ENCODE results near the gene BTBD6.

The BTBD6 gene

GRCh38 chr14:105248368-105249181, at the start of gene BTBD6:
BTBD6 (plus strand) TSS chr14:105248533; CDS start chr14:105248712, 179 bp downstream.
- H3K4me3 ChIP-seq (ENCODE audit: low read length), result peak within 1 kb of the TSS; percentile 67
- H3K36me3 ChIP-seq (ENCODE audit: control insufficient read depth, insufficient read depth, low read length), result peaks cover 4% of the 10 kb centered on the region
- H3K9ac ChIP-seq (ENCODE audit: low read length), result peak within 1 kb of the TSS; percentile 61

GRCh38 chr14:105198588-105198987, 49.7 kb upstream of the BTBD6 start:
- peaks cover 15% of the 10 kb centered on the region for H3K4me1 ChIP-seq (ENCODE audit: control insufficient read depth, insufficient read depth, low read length)
- no peak overlapping the region for H3K9ac ChIP-seq (ENCODE audit: low read length)
- H3K9me3 ChIP-seq (ENCODE audit: control insufficient read depth, low read length), result no peaks in the 10 kb centered on the region
- H3K36me3 ChIP-seq (ENCODE audit: control insufficient read depth, insufficient read depth, low read length), result no peaks in the 10 kb centered on the region
- no peak overlapping the region for H3K4me3 ChIP-seq (ENCODE audit: low read length)
- H3K27me3 ChIP-seq (ENCODE audit: control insufficient read depth, insufficient read depth, low read length), result peaks cover 94% of the 10 kb centered on the region

More at GRCh38 chr14:105248368-105249181, at the start of gene BTBD6:
- H3K9me3 ChIP-seq (ENCODE audit: control insufficient read depth, low read length), result no peaks in the 10 kb centered on the region
- H3K4me1 ChIP-seq (ENCODE audit: control insufficient read depth, insufficient read depth, low read length), result peaks cover 15% of the 10 kb centered on the region
- H3K27me3 ChIP-seq (ENCODE audit: control insufficient read depth, insufficient read depth, low read length), result no peaks in the 10 kb centered on the region

- H3K36me3 ChIP-seq (ENCODE audit: control insufficient read depth, insufficient read depth, low read length), result no peaks in the 10 kb centered on the region
- peaks cover 94% of the 10 kb centered on the region for H3K27me3 ChIP-seq (ENCODE audit: control insufficient read depth, insufficient read depth, low read length)
- H3K9ac ChIP-seq (ENCODE audit: low read length), result no peak overlapping the region
- no peak overlapping the region for H3K4me3 ChIP-seq (ENCODE audit: low read length)
- H3K9me3 ChIP-seq (ENCODE audit: control insufficient read depth, low read length), result no peaks in the 10 kb centered on the region
- H3K4me1 ChIP-seq (ENCODE audit: control insufficient read depth, insufficient read depth, low read length), result peaks cover 18% of the 10 kb centered on the region
Measured at GRCh38 chr14:105199093-105199492, 49.2 kb upstream of the BTBD6 start.

- peaks cover 28% of the 10 kb centered on the region for H3K4me1 ChIP-seq (ENCODE audit: control insufficient read depth, insufficient read depth, low read length)
- H3K27me3 ChIP-seq (ENCODE audit: control insufficient read depth, insufficient read depth, low read length), result peaks cover 90% of the 10 kb centered on the region
Measured at GRCh38 chr14:105200074-105200473, 48.3 kb upstream of the BTBD6 start.

GRCh38 chr14:105200641-105201040, 47.7 kb upstream of the BTBD6 start:
- Histone ChIP-seq H3K36me3 (ENCODE audit: control insufficient read depth, insufficient read depth, low read length) (no peaks in the 10 kb centered on the region), H3K9me3 (ENCODE audit: control insufficient read depth, low read length) (no peaks in the 10 kb centered on the region), H3K27me3 (ENCODE audit: control insufficient read depth, insufficient read depth, low read length) (peaks cover 86% of the 10 kb centered on the region), H3K4me3 (ENCODE audit: low read length) (no peak overlapping the region), H3K9ac (ENCODE audit: low read length) (no peak overlapping the region), H3K4me1 (ENCODE audit: control insufficient read depth, insufficient read depth, low read length) (peaks cover 33% of the 10 kb centered on the region)

More at GRCh38 chr14:105200074-105200473, 48.3 kb upstream of the BTBD6 start:
- Histone ChIP-seq H3K9me3 (ENCODE audit: control insufficient read depth, low read length) (no peaks in the 10 kb centered on the region), H3K36me3 (ENCODE audit: control insufficient read depth, insufficient read depth, low read length) (no peaks in the 10 kb centered on the region), H3K9ac (ENCODE audit: low read length) (no peak overlapping the region), H3K4me3 (ENCODE audit: low read length) (no peak overlapping the region)

- no peak overlapping the region for H3K9ac ChIP-seq (ENCODE audit: low read length)
- H3K36me3 ChIP-seq (ENCODE audit: control insufficient read depth, insufficient read depth, low read length), result no peaks in the 10 kb centered on the region
- peaks cover 36% of the 10 kb centered on the region for H3K4me1 ChIP-seq (ENCODE audit: control insufficient read depth, insufficient read depth, low read length)
Measured at GRCh38 chr14:105201156-105201924, 47.0 kb upstream of the BTBD6 start.

GRCh38 chr14:105201925-105202513, 46.3 kb upstream of the BTBD6 start:
- Histone ChIP-seq H3K9me3 (ENCODE audit: control insufficient read depth, low read length) (no peaks in the 10 kb centered on the region), H3K27me3 (ENCODE audit: control insufficient read depth, insufficient read depth, low read length) (peaks cover 72% of the 10 kb centered on the region), H3K4me3 (ENCODE audit: low read length) (no peak overlapping the region), H3K36me3 (ENCODE audit: control insufficient read depth, insufficient read depth, low read length) (no peaks in the 10 kb centered on the region), H3K9ac (ENCODE audit: low read length) (no peak overlapping the region), H3K4me1 (ENCODE audit: control insufficient read depth, insufficient read depth, low read length) (peaks cover 40% of the 10 kb centered on the region)

More at GRCh38 chr14:105201156-105201924, 47.0 kb upstream of the BTBD6 start:
- H3K4me3 ChIP-seq (ENCODE audit: low read length), result no peak overlapping the region
- H3K27me3 ChIP-seq (ENCODE audit: control insufficient read depth, insufficient read depth, low read length), result peaks cover 79% of the 10 kb centered on the region
- no peaks in the 10 kb centered on the region for H3K9me3 ChIP-seq (ENCODE audit: control insufficient read depth, low read length)

- Histone ChIP-seq H3K4me3 (ENCODE audit: low read length) (no peak overlapping the region), H3K9ac (ENCODE audit: low read length) (peak overlapping the region; percentile 34), H3K9me3 (ENCODE audit: control insufficient read depth, low read length) (no peaks in the 10 kb centered on the region), H3K4me1 (ENCODE audit: control insufficient read depth, insufficient read depth, low read length) (peaks cover 41% of the 10 kb centered on the region), H3K36me3 (ENCODE audit: control insufficient read depth, insufficient read depth, low read length) (no peaks in the 10 kb centered on the region), H3K27me3 (ENCODE audit: control insufficient read depth, insufficient read depth, low read length) (peaks cover 62% of the 10 kb centered on the region)
Measured at GRCh38 chr14:105203057-105203531, 45.2 kb upstream of the BTBD6 start.

GRCh38 chr14:105203701-105204100, 44.6 kb upstream of the BTBD6 start:
- Histone ChIP-seq H3K4me3 (ENCODE audit: low read length) (no peak overlapping the region), H3K36me3 (ENCODE audit: control insufficient read depth, insufficient read depth, low read length) (no peaks in the 10 kb centered on the region), H3K27me3 (ENCODE audit: control insufficient read depth, insufficient read depth, low read length) (peaks cover 56% of the 10 kb centered on the region), H3K4me1 (ENCODE audit: control insufficient read depth, insufficient read depth, low read length) (peaks cover 41% of the 10 kb centered on the region), H3K9me3 (ENCODE audit: control insufficient read depth, low read length) (no peaks in the 10 kb centered on the region), H3K9ac (ENCODE audit: low read length) (no peak overlapping the region)

- H3K36me3 ChIP-seq (ENCODE audit: control insufficient read depth, insufficient read depth, low read length), result no peaks in the 10 kb centered on the region
- no peaks in the 10 kb centered on the region for H3K9me3 ChIP-seq (ENCODE audit: control insufficient read depth, low read length)
- H3K9ac ChIP-seq (ENCODE audit: low read length), result no peak overlapping the region
- H3K4me1 ChIP-seq (ENCODE audit: control insufficient read depth, insufficient read depth, low read length), result peaks cover 41% of the 10 kb centered on the region
- peaks cover 49% of the 10 kb centered on the region for H3K27me3 ChIP-seq (ENCODE audit: control insufficient read depth, insufficient read depth, low read length)
- no peak overlapping the region for H3K4me3 ChIP-seq (ENCODE audit: low read length)
Measured at GRCh38 chr14:105204206-105204930, 44.0 kb upstream of the BTBD6 start.

- H3K4me1 ChIP-seq (ENCODE audit: control insufficient read depth, insufficient read depth, low read length), result peaks cover 41% of the 10 kb centered on the region
- no peak overlapping the region for H3K9ac ChIP-seq (ENCODE audit: low read length)
- no peaks in the 10 kb centered on the region for H3K36me3 ChIP-seq (ENCODE audit: control insufficient read depth, insufficient read depth, low read length)
- H3K9me3 ChIP-seq (ENCODE audit: control insufficient read depth, low read length), result no peaks in the 10 kb centered on the region
- no peak overlapping the region for H3K4me3 ChIP-seq (ENCODE audit: low read length)
- H3K27me3 ChIP-seq (ENCODE audit: control insufficient read depth, insufficient read depth, low read length), result peaks cover 44% of the 10 kb centered on the region
Measured at GRCh38 chr14:105204931-105205672, 43.2 kb upstream of the BTBD6 start.
